ENCODE results near the gene MLLT1.

MLLT1 gene

GRCh38 chr19:6216996-6217751, 62.6 kb downstream of the MLLT1 start:
- TF ChIP-seq, protein P1, sequence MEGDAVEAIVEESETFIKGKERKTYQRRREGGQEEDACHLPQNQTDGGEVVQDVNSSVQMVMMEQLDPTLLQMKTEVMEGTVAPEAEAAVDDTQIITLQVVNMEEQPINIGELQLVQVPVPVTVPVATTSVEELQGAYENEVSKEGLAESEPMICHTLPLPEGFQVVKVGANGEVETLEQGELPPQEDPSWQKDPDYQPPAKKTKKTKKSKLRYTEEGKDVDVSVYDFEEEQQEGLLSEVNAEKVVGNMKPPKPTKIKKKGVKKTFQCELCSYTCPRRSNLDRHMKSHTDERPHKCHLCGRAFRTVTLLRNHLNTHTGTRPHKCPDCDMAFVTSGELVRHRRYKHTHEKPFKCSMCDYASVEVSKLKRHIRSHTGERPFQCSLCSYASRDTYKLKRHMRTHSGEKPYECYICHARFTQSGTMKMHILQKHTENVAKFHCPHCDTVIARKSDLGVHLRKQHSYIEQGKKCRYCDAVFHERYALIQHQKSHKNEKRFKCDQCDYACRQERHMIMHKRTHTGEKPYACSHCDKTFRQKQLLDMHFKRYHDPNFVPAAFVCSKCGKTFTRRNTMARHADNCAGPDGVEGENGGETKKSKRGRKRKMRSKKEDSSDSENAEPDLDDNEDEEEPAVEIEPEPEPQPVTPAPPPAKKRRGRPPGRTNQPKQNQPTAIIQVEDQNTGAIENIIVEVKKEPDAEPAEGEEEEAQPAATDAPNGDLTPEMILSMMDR (conservative IDR thresholded peaks at IDR 0.05; ENCODE audit: low read depth, low read length), result no peak
- peak overlapping the region; percentile 23 for H3K4me3 ChIP-seq (ENCODE audit: low read length)
- DNase-seq (ENCODE audit: low read depth), result peak; percentile 93

DNA sequence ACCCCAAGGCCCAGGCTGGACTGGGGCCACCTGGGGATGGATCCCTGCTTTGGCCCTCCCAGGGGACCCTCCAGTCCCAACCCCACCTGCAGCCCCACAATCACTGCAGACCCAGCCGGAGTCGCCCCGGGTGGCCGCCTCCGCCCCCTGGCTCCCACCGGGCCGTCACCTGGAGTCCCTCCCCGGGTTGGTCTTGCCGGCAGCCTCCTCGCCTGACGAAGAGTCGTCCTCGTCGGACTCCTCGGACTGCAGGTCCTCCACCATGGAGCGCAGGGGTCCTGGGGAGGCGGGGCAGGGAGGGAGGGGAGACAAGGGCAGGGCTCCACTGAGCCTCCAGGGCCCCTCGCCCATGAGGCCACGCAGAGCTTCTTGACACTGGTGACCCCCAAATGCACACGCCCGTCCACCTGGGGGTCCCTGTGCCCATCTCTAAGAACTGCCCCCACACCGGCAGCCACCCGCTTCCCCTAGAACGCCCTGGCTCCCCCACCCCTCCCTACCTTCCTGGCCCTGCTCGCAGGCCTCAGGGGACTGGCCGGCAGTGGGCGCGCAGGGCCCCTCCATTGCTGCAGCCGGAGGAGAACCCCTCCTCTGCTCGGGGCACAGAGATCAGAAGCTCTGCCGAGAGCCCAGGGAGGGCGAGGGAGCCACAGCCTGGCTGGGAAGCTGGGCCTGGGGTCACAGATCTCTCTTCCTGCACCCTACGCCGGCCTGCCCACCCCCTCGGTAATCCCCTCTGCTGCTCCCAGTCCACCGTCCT, 63.4 kb downstream of the MLLT1 start:
- H3K4me3 ChIP-seq (ENCODE audit: low read length), result peak overlapping the region; percentile 23
- TF ChIP-seq, protein P1 (conservative IDR thresholded peaks at IDR 0.05; ENCODE audit: low read depth, low read length), result no peak
- no peak for DNase-seq (ENCODE audit: low read depth)

DNA sequence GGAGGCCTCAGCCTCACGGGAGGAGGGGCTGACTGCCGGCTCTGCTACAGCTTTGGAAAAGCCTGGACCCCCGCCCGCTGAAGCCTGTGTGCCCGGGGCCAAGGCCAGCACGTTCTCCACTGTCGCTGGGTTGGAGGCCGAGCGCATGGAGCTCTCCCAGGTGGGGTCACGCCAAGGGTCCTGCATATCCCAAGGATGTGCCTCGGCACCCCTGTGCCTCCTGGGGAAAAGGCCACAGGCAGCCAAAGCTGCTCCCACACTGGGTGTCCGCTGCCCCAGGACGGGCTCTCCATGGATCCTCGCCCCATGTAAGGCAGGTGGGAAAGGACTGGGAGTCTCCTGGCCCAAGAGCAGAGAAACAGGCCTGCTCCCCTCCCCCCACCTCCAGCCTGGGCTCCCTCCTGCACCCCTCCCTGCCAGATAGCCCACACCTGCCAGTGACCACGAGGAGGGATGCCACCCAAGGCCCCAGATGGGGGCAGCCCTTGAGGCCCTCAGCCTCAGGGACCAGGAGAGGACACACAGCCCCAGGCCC, 64.0 kb downstream of the MLLT1 start:
- DNase-seq (ENCODE audit: low read depth), result no peak
- TF ChIP-seq, protein P1 (conservative IDR thresholded peaks at IDR 0.05; ENCODE audit: low read depth, low read length), result no peak

GRCh38 chr19:6214881-6215541, 64.8 kb downstream of the MLLT1 start:
- TF ChIP-seq, protein P1 (conservative IDR thresholded peaks at IDR 0.05; ENCODE audit: low read depth, low read length), result no peak
- H3K4me3 ChIP-seq (ENCODE audit: low read length), result no peak overlapping the region
- no peak for DNase-seq (ENCODE audit: low read depth)

More for the DNA sequence above, 64.0 kb downstream of the MLLT1 start:
- H3K4me3 ChIP-seq (ENCODE audit: low read length), result no peak overlapping the region

DNA sequence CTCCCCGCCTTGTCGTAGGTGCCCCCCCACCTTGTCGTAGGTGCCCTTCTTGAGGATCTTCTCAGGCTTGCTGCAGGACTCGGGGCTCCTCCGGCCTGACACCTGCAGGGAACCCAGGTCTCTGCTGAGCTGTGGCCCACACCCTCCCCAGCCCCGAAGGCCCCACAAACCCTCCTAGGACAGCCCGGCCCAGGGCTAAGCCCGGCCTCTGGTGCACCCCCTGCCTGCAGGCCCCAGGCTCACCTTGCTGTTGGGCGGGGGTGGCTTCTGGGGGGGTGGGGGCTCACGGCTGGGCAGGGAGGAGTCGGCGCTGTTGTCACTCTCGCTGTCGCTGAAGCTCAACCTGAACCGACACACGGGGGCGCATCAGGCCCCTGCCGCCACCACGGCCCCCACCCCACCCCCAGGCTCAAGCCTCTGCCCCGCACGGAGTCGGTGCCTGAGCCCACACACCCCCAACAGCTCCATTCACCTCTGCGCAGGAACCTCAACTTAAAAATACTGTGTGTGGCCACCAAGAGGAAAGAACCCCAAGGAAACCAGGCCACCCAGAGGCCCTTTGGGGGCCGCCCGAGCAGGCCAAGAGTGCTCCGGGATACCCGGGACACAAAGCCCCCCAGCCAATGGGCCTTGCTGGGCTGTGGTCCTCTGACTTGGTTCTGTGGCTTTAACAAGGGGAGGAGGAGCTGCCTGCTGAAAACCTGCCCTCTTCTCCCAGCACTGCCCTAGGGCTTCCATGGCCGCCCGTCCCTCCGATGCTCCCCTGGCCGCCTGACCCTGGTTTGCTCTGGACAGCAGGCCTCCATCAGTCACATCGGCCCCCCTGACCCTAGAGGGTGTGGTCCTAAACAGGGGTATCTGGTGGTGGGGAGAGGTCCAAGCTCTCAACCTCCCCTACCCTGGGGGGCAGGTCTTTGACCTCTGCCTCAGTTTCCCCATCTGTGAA, 65.8 kb downstream of the MLLT1 start:
- TF ChIP-seq, protein P1 (conservative IDR thresholded peaks at IDR 0.05; ENCODE audit: low read depth, low read length), result no peak

DNA sequence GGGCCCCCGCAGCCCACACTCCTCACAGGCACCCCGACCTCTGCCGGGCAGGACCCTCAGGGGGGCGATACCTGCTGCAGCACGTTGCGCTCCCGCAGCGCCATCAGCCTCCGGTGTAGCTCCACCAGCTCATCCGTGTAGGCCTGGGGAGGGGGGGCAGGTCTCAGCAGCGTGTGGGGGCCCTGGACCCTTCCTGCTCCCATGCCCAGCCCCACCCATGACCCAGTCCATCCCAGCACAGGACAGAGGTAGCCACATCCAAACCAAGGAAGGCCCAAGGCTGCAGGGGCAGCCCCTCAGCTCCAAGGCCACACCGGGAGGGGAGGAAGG, 66.5 kb downstream of the MLLT1 start:
- no peak overlapping the region for H3K4me3 ChIP-seq (ENCODE audit: low read length)
- TF ChIP-seq, protein P1 (conservative IDR thresholded peaks at IDR 0.05; ENCODE audit: low read depth, low read length), result no peak
- no peak for DNase-seq (ENCODE audit: low read depth)

More for the DNA sequence above, 65.8 kb downstream of the MLLT1 start:
- no peak for DNase-seq (ENCODE audit: low read depth)
- H3K4me3 ChIP-seq (ENCODE audit: low read length), result no peak overlapping the region

Data from retinal pigment epithelial cell (primary cell).